Vagina (tissue), 2 donors: ENCODE measurements around the gene SLC6A13.

Source experiments
- CTCF ChIP-seq, 3 experiments: fragments of 450-650 bp in 2 of 3; fragments of 200-600 bp in 1 of 3; sonication (generic) in 1 of 3; IDR thresholded peaks; one replicate each; pipeline ENCODE4 v1.5.1; 2017 to 2019; ENCODE audit warnings: antibody characterized with exemption in 3 of 3, mild to moderate bottlenecking in 2 of 3, moderate library complexity in 2 of 3
- POLR2A ChIP-seq, 2 donors: fragments of 450-650 bp; IDR thresholded peaks; one replicate each; pipeline ENCODE4 v1.6.1; 2017; ENCODE audit warnings: antibody characterized with exemption in 2 of 2, mild to moderate bottlenecking in 2 of 2, moderate library complexity in 2 of 2
- POLR2AphosphoS5 ChIP-seq, 2 donors: sonication (generic); formaldehyde crosslinking; IDR thresholded peaks; one replicate each; pipeline ENCODE4 v1.9.0; 2017; ENCODE audit warnings: antibody characterized with exemption in 2 of 2, mild to moderate bottlenecking in 2 of 2, low read depth in 1 of 2; ENCODE audit not compliant: insufficient read depth in 1 of 2

GRCh38 chr12:218221-218620 is 44.4 kb downstream of the SLC6A13 start:
- no peak for TF ChIP-seq CTCF (IDR thresholded peaks at IDR 0.05)
- no peak for TF ChIP-seq POLR2AphosphoS5 (IDR thresholded peaks at IDR 0.05; ENCODE audit: insufficient read depth in 1 of 2, low read depth in 1 of 2)
- TF ChIP-seq POLR2A (IDR thresholded peaks at IDR 0.05) = no peak
